Omental fat pad (tissue), 4 donors: Measurements from ENCODE around the gene CCDC66. TPM values are rescaled to one million over a fixed set of nuclear protein-coding genes. Genes with fewer than 3 reads are reported as not detected.

Experiments
- ATAC-seq: fragments of 150-250 bp; one replicate; pipeline ENCODE4 v1.9.1; 2016; ENCODE audit warnings: mild to moderate bottlenecking, moderate library complexity; ENCODE audit not compliant: low FRiP score
- DNase-seq: peaks from one replicate; pipeline ENCODE4 v3.0.0-alpha.2; 2019; ENCODE audit warnings: low spot score
- total RNA-seq, 4 donors: library from RNA; depleted of rRNA; stranded (reverse); fragments of >200 nt; gene quantifications; one replicate each; pipeline ENCODE4 v1.1.0, GENCODE V29; 2016
- TF ChIP-seq, protein P1 (sequence below), 3 donors: fragments of 450-650 bp; IDR thresholded peaks; one replicate each; pipeline ENCODE4 v1.5.1; 2016 to 2017; ENCODE audit warnings: antibody characterized with exemption in 3 of 3, mild to moderate bottlenecking in 3 of 3, moderate library complexity in 2 of 3

The CCDC66 gene
- total RNA-seq, 4 donors from 2014 or later, result 20.0 to 39.1 (median 27.2) TPM

GRCh38 chr3:56622381-56622780 lies 65.4 kb downstream of the CCDC66 start:
- TF ChIP-seq, protein P1, sequence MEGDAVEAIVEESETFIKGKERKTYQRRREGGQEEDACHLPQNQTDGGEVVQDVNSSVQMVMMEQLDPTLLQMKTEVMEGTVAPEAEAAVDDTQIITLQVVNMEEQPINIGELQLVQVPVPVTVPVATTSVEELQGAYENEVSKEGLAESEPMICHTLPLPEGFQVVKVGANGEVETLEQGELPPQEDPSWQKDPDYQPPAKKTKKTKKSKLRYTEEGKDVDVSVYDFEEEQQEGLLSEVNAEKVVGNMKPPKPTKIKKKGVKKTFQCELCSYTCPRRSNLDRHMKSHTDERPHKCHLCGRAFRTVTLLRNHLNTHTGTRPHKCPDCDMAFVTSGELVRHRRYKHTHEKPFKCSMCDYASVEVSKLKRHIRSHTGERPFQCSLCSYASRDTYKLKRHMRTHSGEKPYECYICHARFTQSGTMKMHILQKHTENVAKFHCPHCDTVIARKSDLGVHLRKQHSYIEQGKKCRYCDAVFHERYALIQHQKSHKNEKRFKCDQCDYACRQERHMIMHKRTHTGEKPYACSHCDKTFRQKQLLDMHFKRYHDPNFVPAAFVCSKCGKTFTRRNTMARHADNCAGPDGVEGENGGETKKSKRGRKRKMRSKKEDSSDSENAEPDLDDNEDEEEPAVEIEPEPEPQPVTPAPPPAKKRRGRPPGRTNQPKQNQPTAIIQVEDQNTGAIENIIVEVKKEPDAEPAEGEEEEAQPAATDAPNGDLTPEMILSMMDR (IDR thresholded peaks at IDR 0.05), result no peak
- ATAC-seq, result no peak
- no peak for DNase-seq

DNA sequence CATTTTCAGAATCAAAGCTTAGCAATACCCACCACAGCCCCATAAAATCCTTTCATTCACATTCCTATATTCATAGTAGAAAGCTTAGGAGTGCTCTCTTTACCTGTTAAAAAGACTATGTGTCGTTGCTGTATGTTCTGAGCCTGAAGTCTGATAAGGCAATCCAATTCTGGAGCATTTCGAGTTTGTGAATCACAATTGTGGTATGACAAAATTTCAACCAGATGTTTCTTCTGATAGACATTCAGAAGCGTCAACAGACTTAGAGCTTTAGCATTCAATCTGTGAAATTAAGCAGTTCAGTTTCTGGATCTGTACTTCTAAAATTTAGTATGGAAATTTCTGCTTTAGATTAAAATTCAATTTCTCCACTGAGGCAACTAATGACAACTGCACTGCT lies 67.8 kb downstream of the CCDC66 start:
- DNase-seq, result no peak
- TF ChIP-seq, protein P1 (IDR thresholded peaks at IDR 0.05), result no peak
- ATAC-seq, result no peak

DNA sequence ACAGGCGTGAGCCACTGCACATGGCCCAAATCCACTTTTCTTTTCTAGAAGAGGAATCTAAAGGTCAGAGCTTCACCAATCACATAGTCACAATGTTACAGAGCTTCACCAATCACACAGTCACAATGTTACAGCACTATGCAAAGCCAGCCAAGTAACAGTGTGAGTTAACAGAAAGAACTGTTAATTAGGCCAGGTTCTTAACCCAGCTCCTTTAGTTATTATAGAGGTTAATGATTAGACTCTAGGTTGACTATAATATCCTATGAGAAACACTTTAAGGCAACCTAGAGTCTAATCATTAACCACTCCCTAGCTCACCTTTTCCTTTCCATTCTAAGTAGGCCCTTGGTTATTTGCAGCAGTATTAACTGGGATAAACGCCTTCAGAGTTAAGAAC lies 72.1 kb downstream of the CCDC66 start:
- ATAC-seq, result no peak
- TF ChIP-seq, protein P1 (IDR thresholded peaks at IDR 0.05), result no peak

DNA sequence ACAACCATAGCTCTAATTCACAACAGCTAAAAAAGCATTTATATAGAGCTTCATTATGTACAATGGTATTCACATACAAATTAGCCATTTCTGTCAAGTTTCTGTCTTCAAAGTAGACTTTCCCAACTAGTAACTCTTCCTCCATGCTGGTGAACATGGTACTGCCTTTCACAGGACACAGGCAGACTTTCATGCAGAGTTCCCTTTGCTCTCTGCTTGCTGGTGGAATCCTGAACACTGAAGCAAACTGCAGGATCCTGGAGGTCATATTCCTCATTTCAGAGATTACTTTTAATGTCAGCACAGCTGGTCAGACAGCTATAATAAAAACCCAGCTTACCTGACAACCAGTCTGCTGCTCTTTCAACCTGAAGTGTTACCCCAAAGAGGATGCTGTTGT lies 72.5 kb downstream of the CCDC66 start:
- no peak for ATAC-seq
- TF ChIP-seq, protein P1 (IDR thresholded peaks at IDR 0.05), result no peak
- no peak for DNase-seq

More for the DNA sequence above, 72.1 kb downstream of the CCDC66 start:
- no peak for DNase-seq

GRCh38 chr3:56630966-56631365 lies 74.0 kb downstream of the CCDC66 start:
- ATAC-seq, result no peak
- TF ChIP-seq, protein P1 (IDR thresholded peaks at IDR 0.05), result no peak
- DNase-seq, result no peak

- ATAC-seq, result no peak
- TF ChIP-seq, protein P1 (IDR thresholded peaks at IDR 0.05), result no peak
- no peak for DNase-seq
Observed at GRCh38 chr3:56633181-56633580, 76.2 kb downstream of the CCDC66 start.

DNA sequence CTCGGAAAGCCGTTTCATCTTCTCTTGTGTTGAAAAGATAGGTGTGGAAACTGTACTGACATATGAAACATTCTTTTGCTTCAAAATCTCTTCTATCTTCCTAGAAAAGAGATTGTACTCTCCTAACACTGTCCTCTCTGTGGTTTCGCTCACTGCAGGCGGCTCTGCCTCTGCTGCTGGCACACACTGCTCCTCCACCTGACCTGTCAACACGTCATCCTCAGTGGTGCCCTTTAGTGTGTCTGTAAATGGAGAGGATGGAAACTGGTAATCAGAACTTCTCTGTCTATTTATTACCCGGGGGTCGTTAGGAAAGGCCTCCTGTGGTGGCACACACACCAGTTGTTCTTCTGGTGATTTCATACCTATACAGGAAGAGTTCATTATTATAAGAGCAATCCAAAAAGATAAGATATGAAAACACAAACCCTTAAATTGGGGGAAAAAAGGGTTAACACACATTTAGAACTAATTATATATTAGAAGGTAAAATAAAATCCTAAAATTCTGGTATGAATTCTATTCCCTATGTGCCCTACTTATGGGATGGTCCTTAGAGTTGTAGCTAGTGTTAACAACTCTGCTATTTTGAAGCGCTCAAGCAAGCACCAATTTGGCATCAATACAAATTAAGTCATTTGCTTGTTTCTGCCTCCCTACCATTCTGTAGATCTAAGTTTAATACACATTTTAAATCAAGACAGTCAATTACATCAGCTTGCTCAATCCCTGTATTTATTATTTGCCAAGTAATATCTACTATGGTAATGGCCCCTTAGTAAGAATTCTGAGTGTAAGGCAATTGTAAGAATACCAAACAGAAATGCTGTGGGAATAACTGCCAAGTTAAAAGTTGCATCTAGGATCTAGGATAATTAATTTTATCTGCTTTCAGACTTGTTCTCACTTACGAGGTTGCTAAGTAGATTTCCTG lies 76.9 kb downstream of the CCDC66 start:
- DNase-seq (no peak), ATAC-seq (no peak)
- TF ChIP-seq, protein P1 (IDR thresholded peaks at IDR 0.05), result no peak
